ENCODE measurements around the gene NDUFS8.

The NDUFS8 gene

DNA sequence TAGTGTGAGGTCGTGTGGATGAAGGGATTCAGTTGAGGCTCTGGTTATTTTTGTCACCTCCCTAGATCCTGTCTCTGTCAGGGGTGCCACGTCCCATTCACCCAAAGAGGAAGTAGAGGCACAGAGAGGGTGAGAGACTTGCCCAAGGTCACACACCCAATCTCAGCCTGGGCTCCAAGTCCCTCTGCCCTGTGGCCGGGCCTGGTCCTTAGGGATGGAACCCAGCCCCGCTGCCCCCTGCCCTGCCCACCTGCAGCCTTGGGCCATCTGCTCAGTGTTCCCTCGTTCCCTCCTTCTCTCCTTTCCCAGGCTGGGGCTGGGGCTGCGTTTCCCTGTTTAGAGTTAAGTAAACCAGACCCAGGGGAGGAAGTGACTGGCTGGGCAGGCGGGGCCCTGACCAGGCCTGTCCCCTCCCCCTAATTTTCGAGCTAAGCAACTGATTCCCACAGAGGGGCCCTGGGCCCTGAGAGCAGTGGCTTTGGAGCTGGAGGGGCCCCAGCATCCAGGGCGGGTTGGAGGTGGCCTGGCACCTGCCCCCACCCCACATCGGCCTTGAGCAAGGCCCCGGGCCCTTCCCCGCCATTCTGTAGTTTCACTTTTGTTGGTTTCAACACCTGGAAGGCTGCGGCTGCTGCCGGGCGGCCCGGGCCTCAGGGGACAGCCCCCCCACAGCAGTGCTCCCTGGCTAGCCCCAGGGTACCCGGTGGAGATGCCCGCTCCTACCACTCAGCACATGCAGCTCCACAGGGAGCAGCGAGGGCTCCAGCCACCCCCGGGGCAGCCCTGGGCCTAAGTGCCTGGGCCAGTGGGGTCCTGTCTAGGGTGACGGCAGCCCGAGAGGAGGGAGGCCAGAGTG is 9.8 kb downstream of the NDUFS8 start:
- DNase-seq (ENCODE audit: low read depth) = peak; percentile 79
- H3K4me3 ChIP-seq (replicated peaks; ENCODE audit: low read depth, low read length) = peak overlapping the region; percentile 73
- TF ChIP-seq, protein P1, sequence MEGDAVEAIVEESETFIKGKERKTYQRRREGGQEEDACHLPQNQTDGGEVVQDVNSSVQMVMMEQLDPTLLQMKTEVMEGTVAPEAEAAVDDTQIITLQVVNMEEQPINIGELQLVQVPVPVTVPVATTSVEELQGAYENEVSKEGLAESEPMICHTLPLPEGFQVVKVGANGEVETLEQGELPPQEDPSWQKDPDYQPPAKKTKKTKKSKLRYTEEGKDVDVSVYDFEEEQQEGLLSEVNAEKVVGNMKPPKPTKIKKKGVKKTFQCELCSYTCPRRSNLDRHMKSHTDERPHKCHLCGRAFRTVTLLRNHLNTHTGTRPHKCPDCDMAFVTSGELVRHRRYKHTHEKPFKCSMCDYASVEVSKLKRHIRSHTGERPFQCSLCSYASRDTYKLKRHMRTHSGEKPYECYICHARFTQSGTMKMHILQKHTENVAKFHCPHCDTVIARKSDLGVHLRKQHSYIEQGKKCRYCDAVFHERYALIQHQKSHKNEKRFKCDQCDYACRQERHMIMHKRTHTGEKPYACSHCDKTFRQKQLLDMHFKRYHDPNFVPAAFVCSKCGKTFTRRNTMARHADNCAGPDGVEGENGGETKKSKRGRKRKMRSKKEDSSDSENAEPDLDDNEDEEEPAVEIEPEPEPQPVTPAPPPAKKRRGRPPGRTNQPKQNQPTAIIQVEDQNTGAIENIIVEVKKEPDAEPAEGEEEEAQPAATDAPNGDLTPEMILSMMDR (IDR thresholded peaks at IDR 0.05; ENCODE audit: low read length, missing control alignments) = no peak

DNA sequence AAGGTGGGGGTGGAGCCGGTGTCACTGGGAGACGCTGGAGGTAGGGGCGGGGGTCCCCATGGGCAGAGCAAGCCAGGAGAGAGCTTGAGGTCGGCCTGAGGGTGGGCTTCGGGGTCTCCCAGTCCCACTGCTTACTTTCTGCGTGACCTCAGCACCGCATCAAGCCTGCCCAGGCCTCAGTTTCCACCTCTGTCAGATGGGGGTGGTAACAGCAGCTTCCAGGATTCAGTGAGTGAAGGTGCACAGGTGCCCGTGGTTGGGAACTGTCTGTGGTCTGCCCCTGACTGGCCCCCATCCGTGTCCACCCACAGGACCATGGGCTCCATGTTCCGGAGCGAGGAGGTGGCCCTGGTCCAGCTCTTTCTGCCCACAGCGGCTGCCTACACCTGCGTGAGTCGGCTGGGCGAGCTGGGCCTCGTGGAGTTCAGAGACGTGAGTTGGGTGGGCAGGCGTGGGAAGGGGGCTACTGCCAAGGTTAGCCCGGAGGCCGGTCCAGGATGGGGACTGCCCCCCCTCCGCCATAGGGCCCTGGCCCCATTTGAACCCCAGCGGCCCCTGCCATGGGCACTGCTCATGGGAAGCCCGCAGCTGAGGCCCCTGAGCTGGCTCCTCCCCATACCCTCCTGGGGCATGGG is 10.6 kb downstream of the NDUFS8 start:
- TF ChIP-seq, protein P1 (IDR thresholded peaks at IDR 0.05; ENCODE audit: low read length, missing control alignments) = no peak
- H3K4me3 ChIP-seq (replicated peaks; ENCODE audit: low read depth, low read length) = peak overlapping the region; percentile 73
- no peak for DNase-seq (ENCODE audit: low read depth)

DNA sequence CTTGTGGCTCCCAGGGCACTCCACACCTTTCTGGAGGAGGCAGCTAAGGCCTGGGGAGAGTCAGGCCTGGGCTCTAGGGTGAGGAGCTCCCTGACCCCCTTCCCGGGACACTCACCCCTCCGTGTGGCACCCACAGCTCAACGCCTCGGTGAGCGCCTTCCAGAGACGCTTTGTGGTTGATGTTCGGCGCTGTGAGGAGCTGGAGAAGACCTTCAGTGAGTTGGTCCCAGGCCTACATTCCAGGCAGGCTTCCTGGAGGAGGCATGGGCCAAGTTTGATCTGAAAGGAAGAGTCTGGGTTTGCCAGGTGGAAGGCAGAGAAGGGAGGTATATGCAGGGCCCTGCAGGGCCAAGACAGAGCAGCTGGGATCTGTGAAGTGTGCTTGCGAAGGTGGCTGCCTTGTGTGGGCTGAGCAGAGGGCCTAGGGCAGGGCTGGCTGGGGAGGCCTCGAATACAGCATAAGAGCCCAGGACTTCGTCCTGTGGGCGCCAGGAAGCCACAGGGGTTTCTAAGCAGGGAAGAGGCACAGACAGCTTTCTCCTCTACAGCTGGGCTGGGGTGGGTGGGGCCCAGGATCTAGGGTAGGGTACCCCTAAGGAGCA is 11.2 kb downstream of the NDUFS8 start:
- H3K4me3 ChIP-seq (replicated peaks; ENCODE audit: low read depth, low read length) = no peak overlapping the region
- no peak for DNase-seq (ENCODE audit: low read depth)
- TF ChIP-seq, protein P1 (IDR thresholded peaks at IDR 0.05; ENCODE audit: low read length, missing control alignments) = no peak

DNA sequence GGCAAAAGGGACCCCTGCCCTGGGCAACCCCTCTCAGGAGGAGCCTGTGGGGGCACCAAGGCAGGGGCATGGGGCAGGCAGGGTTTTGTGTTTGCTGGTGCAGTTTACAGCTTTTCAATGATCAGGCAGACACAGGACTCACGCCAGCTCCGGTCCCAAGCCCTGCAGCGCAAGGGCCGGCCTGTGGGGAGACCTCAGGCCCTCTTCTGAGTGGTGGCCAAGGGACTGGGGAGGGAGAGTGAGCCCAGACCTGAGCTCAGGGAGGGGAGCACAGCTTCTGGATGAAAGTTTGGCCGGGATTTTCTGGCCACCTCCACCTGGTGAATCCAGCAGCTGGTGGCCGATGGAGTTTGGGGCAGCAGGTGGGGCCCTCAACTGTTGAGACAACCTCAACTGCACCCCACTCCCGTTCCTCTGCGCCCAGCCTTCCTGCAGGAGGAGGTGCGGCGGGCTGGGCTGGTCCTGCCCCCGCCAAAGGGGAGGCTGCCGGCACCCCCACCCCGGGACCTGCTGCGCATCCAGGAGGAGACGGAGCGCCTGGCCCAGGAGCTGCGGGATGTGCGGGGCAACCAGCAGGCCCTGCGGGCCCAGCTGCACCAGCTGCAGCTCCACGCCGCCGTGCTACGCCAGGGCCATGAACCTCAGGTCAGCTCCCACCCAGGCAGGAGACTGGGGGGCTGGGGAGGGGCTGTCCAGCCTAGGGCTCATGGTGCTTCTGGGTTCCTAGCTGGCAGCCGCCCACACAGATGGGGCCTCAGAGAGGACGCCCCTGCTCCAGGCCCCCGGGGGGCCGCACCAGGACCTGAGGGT is 11.9 kb downstream of the NDUFS8 start:
- no peak overlapping the region for H3K4me3 ChIP-seq (replicated peaks; ENCODE audit: low read depth, low read length)
- TF ChIP-seq, protein P1 (IDR thresholded peaks at IDR 0.05; ENCODE audit: low read length, missing control alignments) = no peak
- no peak for DNase-seq (ENCODE audit: low read depth)

DNA sequence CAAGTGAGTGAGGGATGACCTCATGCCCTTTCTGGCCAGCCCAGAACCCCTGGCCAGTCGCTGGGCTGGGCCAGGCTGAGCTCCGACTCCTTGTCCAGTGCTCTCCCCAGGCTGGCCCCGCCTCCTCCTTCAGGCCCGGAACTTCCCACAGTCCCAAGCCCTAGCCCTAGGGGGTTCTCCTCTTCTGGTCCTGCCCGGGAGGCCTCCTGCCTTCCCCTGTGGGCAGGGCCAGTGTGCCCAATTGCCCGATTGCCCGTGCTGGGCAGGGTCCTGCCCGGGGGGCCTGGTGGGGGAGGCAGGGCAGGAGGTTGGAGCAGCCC is 12.5 kb downstream of the NDUFS8 start:
- no peak overlapping the region for H3K4me3 ChIP-seq (replicated peaks; ENCODE audit: low read depth, low read length)

More for the DNA sequence above, 12.5 kb downstream of the NDUFS8 start:
- TF ChIP-seq, protein P1 (IDR thresholded peaks at IDR 0.05; ENCODE audit: low read length, missing control alignments) = no peak
- no peak for DNase-seq (ENCODE audit: low read depth)
